HepG2 (cell line): ENCODE results near the gene DHRS4L2. TPM values are rescaled to one million over a fixed set of nuclear protein-coding genes. Genes with fewer than 3 reads are reported as not detected.

Experiments
- ATAC-seq: fragments of 200-7000 bp; cut with Tn5 transposase; 3 replicates; pipeline ENCODE4 v1.9.1; 2020; ENCODE audit warnings: mild to moderate bottlenecking, moderate library complexity
- BruUV-seq: library from RNA; stranded (reverse); fragments of 400-500 nt; replicated peaks from 2 replicates; lab custom pipeline; 2021; lab: Mats Ljungman, UMichigan
- CTCF ChIA-PET: fragments of 300-600 bp; formaldehyde crosslinking; extraction: SDS; loops from one replicate; lab custom pipeline; 2021; ENCODE audit warnings: low total read pairs, inconsistent platforms, low intra/inter-chr PET ratio; lab: Yijun Ruan, JAX
- POLR2A ChIA-PET: fragments of 350-600 bp; sonication (Branson Sonifier 250); formaldehyde crosslinking; loops from one replicate; lab custom pipeline; 2020; ENCODE audit warnings: antibody characterized with exemption, inconsistent platforms; lab: Yijun Ruan, JAX
- DNase-seq: peaks from one replicate; pipeline ENCODE4 v3.0.0-alpha.2; 2015; ENCODE audit warnings: low spot score
- FAIRE-seq: peaks from 3 replicates; lab custom pipeline; 2011; peaks lifted over from hg19 to GRCh38; lab: Jason Lieb, UNC
- H2AFZ ChIP-seq: one replicate; pipeline ENCODE4 v1.6.1; 2011; ENCODE audit warnings: low read length, inconsistent platforms
- H3K27ac ChIP-seq: fragments of 300-600 bp; 3 replicates; pipeline ENCODE4 v1.8.0; 2011; ENCODE audit warnings: mixed run types, mild to moderate bottlenecking, mixed read lengths, low read length, inconsistent platforms; ENCODE audit not compliant: insufficient read depth; ENCODE audit errors: extremely low read length
- H3K27me3 ChIP-seq, 2 experiments: fragments of 200-600 bp in 1 of 2; 2 replicates in 1 of 2; 3 replicates in 1 of 2; pipeline versions ENCODE4 v1.6.0 to v1.8.0; 2011; ENCODE audit warnings: low read length in 2 of 2, mild to moderate bottlenecking in 2 of 2, moderate library complexity in 2 of 2, inconsistent platforms in 1 of 2; ENCODE audit not compliant: insufficient read depth in 2 of 2, control insufficient read depth in 1 of 2
- H3K36me3 ChIP-seq, 2 experiments: fragments of 200-600 bp in 1 of 2; replicated peaks in 1 of 2; 2 replicates in 1 of 2; 3 replicates in 1 of 2; pipeline versions ENCODE4 v1.5.1 to v1.8.0; 2011; ENCODE audit warnings: low read length in 2 of 2, inconsistent platforms in 1 of 2; ENCODE audit not compliant: insufficient read depth in 2 of 2, control insufficient read depth in 1 of 2
- H3K4me1 ChIP-seq: 2 replicates; pipeline ENCODE4 v1.5.1; 2012; ENCODE audit warnings: low read length, inconsistent platforms; ENCODE audit not compliant: insufficient read depth
- H3K4me2 ChIP-seq: 2 replicates; pipeline ENCODE4 v1.6.0; 2011; ENCODE audit warnings: low read depth, low read length, inconsistent platforms
- H3K4me3 ChIP-seq, 3 experiments: fragments of 200-600 bp in 1 of 3; sonication (generic), shearing (Covaris generic) in 1 of 3; replicated peaks in 1 of 3; 2 replicates each; pipeline ENCODE4 v1.5.1; 2011 to 2016; ENCODE audit warnings: low read length in 3 of 3, inconsistent platforms in 2 of 3, low read depth in 2 of 3, mild to moderate bottlenecking in 2 of 3, control low read depth in 1 of 3, mixed read lengths in 1 of 3; ENCODE audit not compliant: insufficient read depth in 1 of 3
- H3K79me2 ChIP-seq: one replicate; pipeline ENCODE4 v1.6.1; 2011; ENCODE audit warnings: low read length, inconsistent platforms; ENCODE audit not compliant: insufficient read depth
- H3K9ac ChIP-seq: 2 replicates; pipeline ENCODE4 v1.6.0; 2011; ENCODE audit warnings: mild to moderate bottlenecking, low read depth, low read length, inconsistent platforms; ENCODE audit not compliant: insufficient read depth
- H3K9me3 ChIP-seq: 2 replicates; pipeline ENCODE4 v1.5.1; 2012; ENCODE audit warnings: mild to moderate bottlenecking, low read length
- H4K20me1 ChIP-seq: 2 replicates; pipeline ENCODE4 v1.6.0; 2011; ENCODE audit warnings: inconsistent platforms, mild to moderate bottlenecking, low read length, moderate library complexity; ENCODE audit not compliant: insufficient read depth
- NFKBIZ ChIP-seq: IDR thresholded peaks from 2 replicates; pipeline ENCODE4 v1.6.1; 2018; ENCODE audit warnings: missing genetic modification reagents, missing compliant biosample characterization
- NFYC ChIP-seq: IDR thresholded peaks from 2 replicates; pipeline ENCODE4 v1.6.1; 2016; ENCODE audit warnings: missing genetic modification reagents, missing compliant biosample characterization
- ZFP36L1 ChIP-seq: sonication (generic); formaldehyde crosslinking; IDR thresholded peaks from 2 replicates; pipeline ENCODE4 v1.8.0; 2022; ENCODE audit warnings: mild to moderate bottlenecking, missing genetic modification reagents, moderate library complexity
- ZNF142 ChIP-seq: sonication (generic); formaldehyde crosslinking; IDR thresholded peaks from 2 replicates; pipeline ENCODE4 v1.4.0; 2020; ENCODE audit warnings: missing genetic modification reagents
- ZNF180 ChIP-seq: sonication (generic); formaldehyde crosslinking; IDR thresholded peaks from 2 replicates; pipeline ENCODE4 v1.4.0; 2020; ENCODE audit warnings: low read depth, missing genetic modification reagents, borderline replicate concordance
- ZNF496 ChIP-seq: sonication (generic); formaldehyde crosslinking; IDR thresholded peaks from 2 replicates; pipeline ENCODE4 v1.8.1; 2023; ENCODE audit warnings: mild to moderate bottlenecking, moderate library complexity, missing genetic modification reagents; ENCODE audit not compliant: insufficient replicate concordance
- WGBS: methylation state at CpG from one replicate; pipeline ENCODE4 v1.1.6; 2017; ENCODE audit warnings: low lambda C conversion rate; 5-methylcytosine and 5-hydroxymethylcytosine counted together
- in situ Hi-C: cut with HindIII; loops from 2 replicates; pipeline ENCODE4 v1.10.0; 2017; ENCODE audit warnings: low pct_unique_long_range_greater_than_20kb; ENCODE audit not compliant: extremely low pct_ligation_motif_present
- intact Hi-C: fragments of 100-400 bp; cut with micrococcal nuclease; formaldehyde crosslinking; loops from one replicate; pipeline ENCODE4 v1.10.0; 2022; ENCODE audit not compliant: unreplicated experiment
- polyA plus RNA-seq, 8 experiments: library from polyadenylated mRNA; depleted of rRNA in 3 of 8; stranded (reverse) in 7 of 8; unstranded in 1 of 8; fragments of >200 nt; fragmentation: Illumina TruSeq in 4 of 8; extraction: Trizol in 4 of 8; gene quantifications; 2 replicates each; pipeline versions ENCODE4 v1.2.1 to v1.2.3, GENCODE V29; 2011 to 2016; ENCODE audit warnings: low read depth in 4 of 8, missing spikeins in 1 of 8, mixed read lengths in 1 of 8; ENCODE audit not compliant: insufficient read depth in 1 of 8
- total RNA-seq, 5 experiments: library from RNA; depleted of rRNA; stranded (reverse); fragments of >200 nt; fragmentation: Illumina TruSeq; extraction: Trizol; gene quantifications; 2 replicates each; pipeline ENCODE4 v1.2.3, GENCODE V29; 2016; ENCODE audit warnings: low read depth in 1 of 5
- TF ChIP-seq, protein P1 (sequence below): sonication (generic); formaldehyde crosslinking; IDR thresholded peaks from 2 replicates; pipeline ENCODE4 v1.4.0; 2020; ENCODE audit warnings: mild to moderate bottlenecking, missing genetic modification reagents
- TF ChIP-seq, protein P2 (sequence below), 2 experiments: sonication (generic) in 1 of 2; formaldehyde crosslinking in 1 of 2; IDR thresholded peaks; 2 replicates each; pipeline versions ENCODE4 v1.4.0 to v1.6.1; 2018 to 2020; ENCODE audit warnings: missing genetic modification reagents in 2 of 2, borderline replicate concordance in 1 of 2, low read depth in 1 of 2, mild to moderate bottlenecking in 1 of 2, missing biosample characterization in 1 of 2

The DHRS4L2 gene
- total and polyA plus RNA-seq, 2 of the 13 experiments (the other 11 are each of a cell fraction or from before 2014, with no cell fraction given): 24.7 to 38.2 TPM

DNA sequence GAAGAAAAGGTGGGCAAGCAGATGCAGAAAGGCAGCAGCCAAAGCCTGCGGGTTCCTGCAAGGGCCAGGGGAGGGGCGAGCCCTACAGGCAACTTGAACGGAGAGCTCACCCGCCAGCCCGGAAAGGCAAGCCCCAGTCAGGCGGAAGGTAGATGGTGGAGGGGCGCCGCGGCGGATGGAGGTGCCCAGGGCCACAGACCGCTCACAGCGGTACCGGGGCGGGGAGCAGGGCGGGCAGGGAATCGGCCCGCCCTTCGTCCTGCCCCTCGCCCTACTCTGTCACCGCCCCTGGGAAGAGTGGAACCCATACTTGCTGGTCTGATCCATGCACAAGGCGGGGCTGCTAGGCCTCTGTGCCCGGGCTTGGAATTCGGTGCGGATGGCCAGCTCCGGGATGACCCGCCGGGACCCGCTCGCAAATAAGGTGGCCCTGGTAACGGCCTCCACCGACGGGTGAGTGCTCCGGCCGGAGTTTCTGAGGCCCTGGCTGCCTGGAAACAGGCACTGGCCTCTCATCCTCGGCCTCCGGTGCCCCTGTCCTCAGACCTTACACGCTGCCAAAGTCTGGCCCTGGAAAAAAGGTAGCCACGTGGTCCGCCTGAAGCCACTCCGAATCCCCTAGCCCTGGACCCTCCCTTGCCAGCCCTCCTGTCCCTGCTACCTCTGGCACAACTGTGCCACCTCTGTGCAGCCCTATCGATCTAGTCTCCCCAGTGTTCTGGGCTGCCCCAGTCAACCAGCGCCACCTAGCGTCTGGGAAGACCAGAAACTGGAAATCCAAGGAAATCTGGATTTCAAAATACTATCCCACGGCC is 35.1 kb upstream of the DHRS4L2 start, which contains the start of gene DHRS4:
TSS of gene DHRS4 (plus strand) at position 307 of the 815 bp plus-strand sequence. CDS start at position 326, 19 bp downstream.
- in situ Hi-C loops (no loop called here), intact Hi-C loops (loop anchor here (1.0 to 5.0 kb wide), 5 partner anchors 23 to 364 kb away; no protein-coding TSS in a partner anchor)
- no peaks in the 10 kb centered on the region for H3K9me3 ChIP-seq
- H3K9ac ChIP-seq: peak within 1 kb of the TSS; percentile 92
- ChIA-PET POLR2A (interaction anchor here (0.7 to 3.1 kb wide), 13 partner anchors 9 to 859 kb away, joined by 3 to 20 read pairs (median 4); partner anchors contain the start of genes ACIN1, DHRS2 and PCK2), CTCF (interaction anchor here (0.6 to 2.2 kb wide), 8 partner anchors 24 to 365 kb away, joined by 3 to 18 read pairs (median 6); no protein-coding TSS in a partner anchor)
- peak; percentile 94 for DNase-seq
- no peaks in the 10 kb centered on the region for H4K20me1 ChIP-seq
- H3K4me3 ChIP-seq: peak within 1 kb of the TSS; percentile 73 to 90 (median 85)
- peak within 1 kb of the TSS; percentile 74 for H3K27ac ChIP-seq
- peak within 1 kb of the TSS; percentile 7 for H2AFZ ChIP-seq
- ATAC-seq: peak; percentile 98
- FAIRE-seq: peak; percentile 44
- no peaks in the 10 kb centered on the region for H3K27me3 ChIP-seq
- H3K4me2 ChIP-seq: peak within 1 kb of the TSS; percentile 97
- WGBS: under 1% methylated on average over 44 of the region's 44 CpGs
- BruUV-seq: TSS peak; percentile 75
- 0 out of 5 replicates have a peak, but pooled peaks cover 0 to 3% of the 10 kb centered on the region in 2 experiments for H3K36me3 ChIP-seq
- H3K4me1 ChIP-seq: peaks cover 27% of the 10 kb centered on the region
- H3K79me2 ChIP-seq: peaks cover 5% of the 10 kb centered on the region
- TF ChIP-seq NFYC (peak; percentile 44; the same call in 1 of the 2 replicates), ZFP36L1 (CRISPR knock-in tag) (peak; percentile 93), ZNF142 (CRISPR knock-in tag) (peak; percentile 97), ZNF496 (CRISPR knock-in tag) (no peak), ZNF180 (CRISPR knock-in tag) (peak; percentile 96; the same call in 1 of the 2 replicates), NFKBIZ (CRISPR knock-in tag) (peak; percentile 41; the same call in 1 of the 2 replicates)
- TF ChIP-seq, protein P1, sequence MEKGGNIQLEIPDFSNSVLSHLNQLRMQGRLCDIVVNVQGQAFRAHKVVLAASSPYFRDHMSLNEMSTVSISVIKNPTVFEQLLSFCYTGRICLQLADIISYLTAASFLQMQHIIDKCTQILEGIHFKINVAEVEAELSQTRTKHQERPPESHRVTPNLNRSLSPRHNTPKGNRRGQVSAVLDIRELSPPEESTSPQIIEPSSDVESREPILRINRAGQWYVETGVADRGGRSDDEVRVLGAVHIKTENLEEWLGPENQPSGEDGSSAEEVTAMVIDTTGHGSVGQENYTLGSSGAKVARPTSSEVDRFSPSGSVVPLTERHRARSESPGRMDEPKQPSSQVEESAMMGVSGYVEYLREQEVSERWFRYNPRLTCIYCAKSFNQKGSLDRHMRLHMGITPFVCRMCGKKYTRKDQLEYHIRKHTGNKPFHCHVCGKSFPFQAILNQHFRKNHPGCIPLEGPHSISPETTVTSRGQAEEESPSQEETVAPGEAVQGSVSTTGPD (CRISPR knock-in tag): peak; percentile 93
- TF ChIP-seq, protein P2, sequence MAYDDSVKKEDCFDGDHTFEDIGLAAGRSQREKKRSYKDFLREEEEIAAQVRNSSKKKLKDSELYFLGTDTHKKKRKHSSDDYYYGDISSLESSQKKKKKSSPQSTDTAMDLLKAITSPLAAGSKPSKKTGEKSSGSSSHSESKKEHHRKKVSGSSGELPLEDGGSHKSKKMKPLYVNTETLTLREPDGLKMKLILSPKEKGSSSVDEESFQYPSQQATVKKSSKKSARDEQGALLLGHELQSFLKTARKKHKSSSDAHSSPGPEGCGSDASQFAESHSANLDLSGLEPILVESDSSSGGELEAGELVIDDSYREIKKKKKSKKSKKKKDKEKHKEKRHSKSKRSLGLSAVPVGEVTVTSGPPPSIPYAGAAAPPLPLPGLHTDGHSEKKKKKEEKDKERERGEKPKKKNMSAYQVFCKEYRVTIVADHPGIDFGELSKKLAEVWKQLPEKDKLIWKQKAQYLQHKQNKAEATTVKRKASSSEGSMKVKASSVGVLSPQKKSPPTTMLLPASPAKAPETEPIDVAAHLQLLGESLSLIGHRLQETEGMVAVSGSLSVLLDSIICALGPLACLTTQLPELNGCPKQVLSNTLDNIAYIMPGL (CRISPR knock-in tag; IDR thresholded peaks at IDR 0.05; ENCODE audit: borderline replicate concordance in 1 of 2, low read depth in 1 of 2): peak; percentile 100
